OCI-LY3 (cell line): Measurements from ENCODE around the gene FAM163B.

Experiments used
- H2AFZ ChIP-seq: fragments of 200-600, 300-600 bp; shearing (Covaris generic); 2 replicates; pipeline ENCODE4 v1.6.0; 2014; ENCODE audit warnings: antibody characterized with exemption, low read depth, low read length
- H3K27ac ChIP-seq: fragments of 200-600, 300-600 bp; sonication (generic); 2 replicates; pipeline ENCODE4 v1.5.1; 2014; ENCODE audit warnings: mild to moderate bottlenecking, low read length, moderate library complexity, mixed read lengths
- H3K27me3 ChIP-seq: fragments of 200-600, 300-600 bp; sonication (generic); 2 replicates; pipeline ENCODE4 v1.6.1; 2014; ENCODE audit warnings: low read depth, low read length, mixed read lengths
- H3K36me3 ChIP-seq: fragments of 200-600, 300-600 bp; sonication (generic); replicated peaks from 2 replicates; pipeline ENCODE3; 2014; ENCODE audit warnings: low read depth, low read length, mixed read lengths
- H3K4me1 ChIP-seq: fragments of 300-600, 200-600 bp; sonication (generic); 2 replicates; pipeline ENCODE4 v1.6.1; 2014; ENCODE audit warnings: low read length, mixed read lengths
- H3K4me2 ChIP-seq: fragments of 200-600, 300-600 bp; sonication (generic); 2 replicates; pipeline ENCODE4 v1.6.1; 2014; ENCODE audit warnings: low read length, mixed read lengths
- H3K4me3 ChIP-seq: fragments of 300-600, 200-600 bp; sonication (generic); 2 replicates; pipeline ENCODE4 v1.5.1; 2014; ENCODE audit warnings: antibody characterized with exemption, mild to moderate bottlenecking, low read length, moderate library complexity
- H3K79me2 ChIP-seq: fragments of 300-600, 200-600 bp; shearing (Covaris generic); 2 replicates; pipeline ENCODE4 v1.6.1; 2014; ENCODE audit warnings: mild to moderate bottlenecking, low read length, mixed read lengths
- H3K9ac ChIP-seq: fragments of 300-600, 200-600 bp; shearing (Covaris generic); 2 replicates; pipeline ENCODE4 v1.6.0; 2014; ENCODE audit warnings: mild to moderate bottlenecking, low read length, moderate library complexity
- H3K9me3 ChIP-seq: fragments of 200-600, 300-600 bp; shearing (Covaris generic); 2 replicates; pipeline ENCODE4 v1.6.1; 2014; ENCODE audit warnings: low read length, mixed read lengths; ENCODE audit not compliant: insufficient read depth
- H4K20me1 ChIP-seq: fragments of 200-600, 300-600 bp; sonication (generic); 2 replicates; pipeline ENCODE4 v1.6.1; 2016; ENCODE audit warnings: low read length, mixed read lengths; ENCODE audit not compliant: insufficient read depth
- EZH2phosphoT487 ChIP-seq: fragments of 200-600 bp; shearing (Covaris generic); IDR thresholded peaks from 2 replicates; pipeline ENCODE4 v1.6.1; 2018; ENCODE audit warnings: antibody characterized with exemption, mixed run types, low read depth
- TF ChIP-seq, protein P1 (sequence below): fragments of 200-600, 300-600 bp; sonication (generic); IDR thresholded peaks from 2 replicates; pipeline ENCODE4 v1.5.1; 2014; ENCODE audit warnings: antibody characterized with exemption, low read length, low read depth

Gene FAM163B

DNA sequence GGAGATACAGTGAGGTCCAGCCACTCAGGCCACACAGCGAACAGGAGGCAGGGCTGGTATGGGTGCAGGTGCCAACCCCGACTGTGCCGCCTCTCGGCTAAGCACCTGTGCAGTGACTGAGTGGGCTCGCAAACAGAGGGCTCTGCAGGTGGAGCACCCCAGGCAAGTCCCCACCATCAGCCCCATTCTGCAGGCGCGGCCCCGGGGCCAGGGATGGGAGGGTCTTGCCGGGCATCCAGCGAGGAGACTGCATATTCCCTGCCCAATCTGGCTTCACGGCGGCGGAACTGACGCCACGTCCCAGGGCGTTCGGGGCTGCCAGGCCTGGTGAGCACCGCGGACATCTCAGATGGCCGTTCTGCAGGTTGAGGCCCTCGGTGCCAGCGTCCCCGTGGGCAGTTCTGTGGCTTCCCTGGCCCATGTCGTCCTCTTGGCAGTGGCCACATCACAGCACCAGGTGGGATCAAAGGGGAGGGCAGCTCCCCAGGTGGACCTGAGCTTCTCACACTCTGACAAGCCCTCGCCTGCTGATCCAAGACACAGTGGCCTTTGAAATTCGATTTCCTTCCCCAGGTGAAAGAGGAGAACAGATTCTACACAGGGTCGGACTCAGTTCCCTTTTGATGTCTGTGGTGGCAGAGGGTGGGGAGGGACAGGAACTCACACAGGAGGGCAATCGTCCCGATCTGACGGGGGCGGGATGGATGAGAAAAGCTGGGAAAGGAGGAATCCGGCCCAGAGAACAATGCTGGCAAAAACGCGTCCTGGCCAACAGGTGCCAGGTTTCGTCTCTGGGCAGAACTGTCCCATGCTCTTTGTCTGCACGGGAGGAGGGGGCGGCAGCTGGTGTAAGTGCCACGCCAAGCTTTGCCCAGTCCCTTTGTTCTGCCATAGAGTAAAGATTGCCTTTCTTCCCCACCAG lies 45.8 kb upstream of the FAM163B start:
- Histone ChIP-seq H3K9me3 (no peaks in the 10 kb centered on the region), H3K4me1 (no peaks in the 10 kb centered on the region), H3K4me3 (no peak overlapping the region), H3K79me2 (no peaks in the 10 kb centered on the region), H3K9ac (no peak overlapping the region), H3K36me3 (no peaks in the 10 kb centered on the region), H3K27me3 (0 out of 2 replicates have a peak, but pooled peaks cover 8% of the 10 kb centered on the region), H2AFZ (no peak overlapping the region), H3K27ac (no peak overlapping the region), H3K4me2 (no peak overlapping the region), H4K20me1 (no peaks in the 10 kb centered on the region)
- TF ChIP-seq, protein P1, sequence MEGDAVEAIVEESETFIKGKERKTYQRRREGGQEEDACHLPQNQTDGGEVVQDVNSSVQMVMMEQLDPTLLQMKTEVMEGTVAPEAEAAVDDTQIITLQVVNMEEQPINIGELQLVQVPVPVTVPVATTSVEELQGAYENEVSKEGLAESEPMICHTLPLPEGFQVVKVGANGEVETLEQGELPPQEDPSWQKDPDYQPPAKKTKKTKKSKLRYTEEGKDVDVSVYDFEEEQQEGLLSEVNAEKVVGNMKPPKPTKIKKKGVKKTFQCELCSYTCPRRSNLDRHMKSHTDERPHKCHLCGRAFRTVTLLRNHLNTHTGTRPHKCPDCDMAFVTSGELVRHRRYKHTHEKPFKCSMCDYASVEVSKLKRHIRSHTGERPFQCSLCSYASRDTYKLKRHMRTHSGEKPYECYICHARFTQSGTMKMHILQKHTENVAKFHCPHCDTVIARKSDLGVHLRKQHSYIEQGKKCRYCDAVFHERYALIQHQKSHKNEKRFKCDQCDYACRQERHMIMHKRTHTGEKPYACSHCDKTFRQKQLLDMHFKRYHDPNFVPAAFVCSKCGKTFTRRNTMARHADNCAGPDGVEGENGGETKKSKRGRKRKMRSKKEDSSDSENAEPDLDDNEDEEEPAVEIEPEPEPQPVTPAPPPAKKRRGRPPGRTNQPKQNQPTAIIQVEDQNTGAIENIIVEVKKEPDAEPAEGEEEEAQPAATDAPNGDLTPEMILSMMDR: no peak
- no peak for TF ChIP-seq EZH2phosphoT487

DNA sequence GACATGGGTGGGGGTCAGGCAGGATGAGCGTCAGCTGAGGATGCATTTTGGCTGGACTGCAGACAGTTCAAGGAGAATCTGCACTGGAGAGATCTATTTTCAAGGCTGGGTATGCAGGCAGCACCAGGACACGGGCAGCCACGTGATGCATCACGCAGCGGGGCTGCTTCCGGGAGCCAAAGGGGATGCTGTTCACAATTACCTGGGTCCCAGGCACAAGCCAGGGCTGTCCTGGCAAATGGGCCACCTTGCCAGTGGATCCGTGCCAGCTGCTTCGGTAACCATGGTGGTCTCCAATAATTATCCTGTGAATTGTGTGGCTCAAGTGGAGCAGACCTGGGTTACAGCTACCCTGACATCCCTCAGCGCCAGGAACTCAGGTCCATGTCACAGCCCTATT lies 44.4 kb upstream of the FAM163B start:
- no peaks in the 10 kb centered on the region for H4K20me1 ChIP-seq
- H3K9me3 ChIP-seq: no peaks in the 10 kb centered on the region
- no peak overlapping the region for H2AFZ ChIP-seq
- H3K27ac ChIP-seq: no peak overlapping the region
- H3K9ac ChIP-seq: no peak overlapping the region
- no peaks in the 10 kb centered on the region for H3K79me2 ChIP-seq
- H3K27me3 ChIP-seq: peaks cover 11% of the 10 kb centered on the region; the same call in 1 of the 2 replicates
- H3K36me3 ChIP-seq: no peaks in the 10 kb centered on the region
- TF ChIP-seq EZH2phosphoT487: no peak
- TF ChIP-seq, protein P1: no peak
- H3K4me3 ChIP-seq: no peak overlapping the region
- H3K4me1 ChIP-seq: no peaks in the 10 kb centered on the region
- no peak overlapping the region for H3K4me2 ChIP-seq

DNA sequence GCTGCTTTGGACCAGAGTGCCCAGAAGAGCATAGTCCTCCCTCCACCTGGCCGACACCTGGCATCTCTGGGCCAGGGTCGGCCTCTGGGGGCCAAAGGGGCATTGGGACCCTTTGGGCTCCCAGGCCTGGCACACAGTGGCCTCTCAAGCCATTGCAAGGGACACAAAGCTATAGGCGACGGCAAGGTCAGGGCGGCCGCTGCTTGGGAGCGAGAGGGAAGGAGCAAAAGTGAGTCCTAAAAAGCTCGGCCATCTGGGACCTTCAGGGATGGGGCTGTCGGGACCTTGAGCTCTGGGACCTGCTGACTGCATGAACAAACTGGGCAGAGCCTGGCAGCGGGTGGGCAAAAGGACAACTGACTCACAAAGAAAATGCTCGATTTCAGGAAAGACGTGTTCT lies 40.8 kb upstream of the FAM163B start:
- no peak overlapping the region for H3K4me3 ChIP-seq
- no peaks in the 10 kb centered on the region for H4K20me1 ChIP-seq
- no peaks in the 10 kb centered on the region for H3K9me3 ChIP-seq
- no peak overlapping the region for H2AFZ ChIP-seq
- no peak overlapping the region for H3K9ac ChIP-seq
- peaks cover 15% of the 10 kb centered on the region; the same call in 1 of the 2 replicates for H3K27me3 ChIP-seq
- H3K36me3 ChIP-seq: no peaks in the 10 kb centered on the region
- H3K27ac ChIP-seq: no peak overlapping the region
- no peaks in the 10 kb centered on the region for H3K79me2 ChIP-seq
- no peak overlapping the region for H3K4me2 ChIP-seq
- H3K4me1 ChIP-seq: no peaks in the 10 kb centered on the region
- TF ChIP-seq, protein P1: no peak
- TF ChIP-seq EZH2phosphoT487: no peak

DNA sequence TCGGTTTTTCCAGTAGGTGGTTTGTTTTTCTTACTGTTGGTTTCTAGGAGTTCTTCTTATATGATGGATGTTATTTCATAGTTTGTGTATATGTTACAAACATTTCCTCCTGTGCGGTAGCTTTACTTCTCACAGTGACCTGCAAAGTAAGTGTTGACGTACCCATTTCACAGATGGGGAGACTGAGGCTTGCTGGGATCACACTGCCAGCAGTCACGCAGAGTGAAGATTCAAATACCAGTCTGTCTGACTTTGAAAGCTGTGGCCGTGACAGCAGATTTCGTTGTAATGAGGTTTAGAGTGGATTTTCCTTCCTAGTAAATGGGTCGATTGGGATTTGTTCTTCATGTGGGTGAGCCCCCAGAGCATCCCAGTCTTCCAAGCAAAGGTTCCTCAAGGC lies 40.0 kb upstream of the FAM163B start:
- Histone ChIP-seq H3K36me3 (no peaks in the 10 kb centered on the region), H3K27ac (no peak overlapping the region)

More for the DNA sequence above, 40.0 kb upstream of the FAM163B start:
- Histone ChIP-seq H3K4me3 (no peak overlapping the region), H3K9ac (no peak overlapping the region), H3K9me3 (no peaks in the 10 kb centered on the region), H4K20me1 (no peaks in the 10 kb centered on the region), H3K27me3 (peaks cover 15% of the 10 kb centered on the region; the same call in 1 of the 2 replicates), H2AFZ (no peak overlapping the region), H3K4me2 (no peak overlapping the region), H3K79me2 (no peaks in the 10 kb centered on the region), H3K4me1 (no peaks in the 10 kb centered on the region)
- TF ChIP-seq EZH2phosphoT487: no peak
- TF ChIP-seq, protein P1: no peak
